K562 (cell line): Measurements from ENCODE around the gene FAM200B. TPM values are rescaled to one million over a fixed set of nuclear protein-coding genes. Genes with fewer than 3 reads are reported as not detected.

Experiments
- CC2D1A ChIP-seq: fragments of 450-650 bp; IDR thresholded peaks from 2 replicates; pipeline ENCODE4 v1.6.1; 2017; ENCODE audit warnings: mild to moderate bottlenecking
- CREBBP ChIP-seq: IDR thresholded peaks from one replicate; pipeline ENCODE4 v1.6.1; 2012; ENCODE audit warnings: low read depth, mild to moderate bottlenecking, control low read depth, inconsistent platforms, low read length
- MTA3 ChIP-seq: fragments of 450-650 bp; formaldehyde crosslinking; IDR thresholded peaks from 2 replicates; pipeline ENCODE4 v1.6.1; 2017; ENCODE audit warnings: mild to moderate bottlenecking, borderline replicate concordance
- MYC ChIP-seq, 2 experiments: fragments of 250-450 bp in 1 of 2; sonication (Bioruptor Pico) in 1 of 2; IDR thresholded peaks; 2 replicates each; pipeline versions ENCODE4 v1.5.1 to v1.6.1; 2012 to 2021; ENCODE audit warnings: low read depth in 2 of 2, borderline replicate concordance in 1 of 2, improper control_type of control experiment in 1 of 2, low read length in 1 of 2, mild to moderate bottlenecking in 1 of 2, moderate library complexity in 1 of 2
- PHB2 ChIP-seq: fragments of 450-650 bp; IDR thresholded peaks from 2 replicates; pipeline ENCODE4 v1.6.1; 2017; ENCODE audit warnings: low read depth
- RUNX1 ChIP-seq: sonication (generic); IDR thresholded peaks from 2 replicates; pipeline ENCODE4 v1.6.1; 2016; ENCODE audit warnings: antibody characterized with exemption, low read depth
- TRIM28 ChIP-seq: fragments of 450-650 bp; IDR thresholded peaks from 2 replicates; pipeline ENCODE4 v1.6.1; 2017
- U2AF2 ChIP-seq: fragments of 200-400 bp; formaldehyde crosslinking; optimal IDR thresholded peaks from 2 replicates; pipeline ENCODE3; 2017; ENCODE audit warnings: low read depth, mild to moderate bottlenecking, low read length
- ZC3H11A ChIP-seq: IDR thresholded peaks from 2 replicates; pipeline ENCODE4 v1.6.1; 2012; ENCODE audit warnings: low read depth, low read length, improper control_type of control experiment
- ZNF274 ChIP-seq: IDR thresholded peaks from 2 replicates; pipeline ENCODE4 v1.6.1; 2011; ENCODE audit warnings: low read depth, mild to moderate bottlenecking, low read length, moderate library complexity, borderline replicate concordance
- ZNF354B ChIP-seq: fragments of 250-450 bp; sonication (Bioruptor Pico); IDR thresholded peaks from 2 replicates; pipeline ENCODE4 v1.4.0; 2020
- ZNF696 ChIP-seq: fragments of 250-450 bp; sonication (Bioruptor Pico); conservative IDR thresholded peaks from 2 replicates; pipeline ENCODE4 v1.4.0; 2020; ENCODE audit warnings: mild to moderate bottlenecking, moderate library complexity
- ZNF76 ChIP-seq: fragments of 250-450 bp; sonication (Bioruptor Pico); IDR thresholded peaks from 2 replicates; pipeline ENCODE4 v1.4.0; 2020; ENCODE audit warnings: mild to moderate bottlenecking, moderate library complexity, borderline replicate concordance
- polyA plus RNA-seq, 8 experiments: library from polyadenylated mRNA; depleted of rRNA in 4 of 8; stranded (reverse) in 5 of 8; unstranded in 3 of 8; fragments of >200 nt; fragmentation: Nextera tagmentation in 2 of 8; fragmentation: Illumina TruSeq in 1 of 8; extraction: Ambion mirVana in 2 of 8; extraction: Trizol in 1 of 8; gene quantifications; 2 replicates each; pipeline versions ENCODE4 v1.2.1 to v1.2.3, GENCODE V29; 2011 to 2014; ENCODE audit warnings: inconsistent platforms in 1 of 8, missing spikeins in 1 of 8
- total RNA-seq, 7 experiments: library from RNA; depleted of rRNA in 6 of 7; stranded (reverse); fragments of >200 nt in 6 of 7; fragmentation: Illumina TruSeq in 2 of 7; extraction: Trizol in 2 of 7; gene quantifications; 2 replicates each; pipeline versions ENCODE4 v1.2.1 to v1.2.3, GENCODE V29; 2011 to 2021; ENCODE audit warnings: low replicate concordance in 1 of 7
- TF ChIP-seq, protein P1 (sequence below): fragments of 250-450 bp; sonication (Bioruptor Pico); IDR thresholded peaks from 2 replicates; pipeline ENCODE4 v1.6.1; 2021; ENCODE audit warnings: mild to moderate bottlenecking
- TF ChIP-seq, protein P2 (sequence below): fragments of 450-650 bp; conservative IDR thresholded peaks from 2 replicates; pipeline ENCODE4 v1.6.1; 2016; ENCODE audit warnings: missing genetic modification characterization, low read depth, mild to moderate bottlenecking, control low read depth, missing compliant biosample characterization
- TF ChIP-seq, protein P3 (sequence below), 2 experiments: IDR thresholded peaks; 2 replicates each; pipeline ENCODE4 v1.6.1; 2011; ENCODE audit warnings: borderline replicate concordance in 1 of 2, control low read depth in 1 of 2, low read depth in 1 of 2, low read length in 1 of 2, mild to moderate bottlenecking in 1 of 2, mixed read lengths in 1 of 2, moderate library complexity in 1 of 2; ENCODE audit not compliant: insufficient read depth in 1 of 2, insufficient read length in 1 of 2, poor library complexity in 1 of 2, severe bottlenecking in 1 of 2; ENCODE audit errors: extremely low read depth in 1 of 2
- TF ChIP-seq, protein P4 (sequence below): sonication (generic); formaldehyde crosslinking; IDR thresholded peaks from 2 replicates; pipeline ENCODE4 v1.8.0; 2022; ENCODE audit warnings: missing genetic modification reagents, mild to moderate bottlenecking, borderline replicate concordance
- TF ChIP-seq, protein P5 (sequence below), 3 experiments: IDR thresholded peaks in 2 of 3; conservative IDR thresholded peaks in 1 of 3; 2 replicates each; pipeline ENCODE4 v1.5.1; 2011 to 2012; ENCODE audit warnings: low read length in 3 of 3, mild to moderate bottlenecking in 3 of 3, control low read depth in 2 of 3, improper control_type of control experiment in 1 of 3, inconsistent platforms in 1 of 3, low read depth in 1 of 3, mixed read lengths in 1 of 3, moderate library complexity in 1 of 3; ENCODE audit not compliant: insufficient read depth in 2 of 3
- TF ChIP-seq, protein P6 (sequence below): fragments of 450-650 bp; conservative IDR thresholded peaks from 2 replicates; pipeline ENCODE4 v1.6.1; 2016; ENCODE audit warnings: missing genetic modification characterization, low read depth, mild to moderate bottlenecking, missing compliant biosample characterization, moderate library complexity

Gene FAM200B
- total and polyA plus RNA-seq, 9 of the 15 experiments (the other 6 are each of a cell fraction or from before 2014, with no cell fraction given), result 17.4 to 48.0 (median 25.5) TPM

DNA sequence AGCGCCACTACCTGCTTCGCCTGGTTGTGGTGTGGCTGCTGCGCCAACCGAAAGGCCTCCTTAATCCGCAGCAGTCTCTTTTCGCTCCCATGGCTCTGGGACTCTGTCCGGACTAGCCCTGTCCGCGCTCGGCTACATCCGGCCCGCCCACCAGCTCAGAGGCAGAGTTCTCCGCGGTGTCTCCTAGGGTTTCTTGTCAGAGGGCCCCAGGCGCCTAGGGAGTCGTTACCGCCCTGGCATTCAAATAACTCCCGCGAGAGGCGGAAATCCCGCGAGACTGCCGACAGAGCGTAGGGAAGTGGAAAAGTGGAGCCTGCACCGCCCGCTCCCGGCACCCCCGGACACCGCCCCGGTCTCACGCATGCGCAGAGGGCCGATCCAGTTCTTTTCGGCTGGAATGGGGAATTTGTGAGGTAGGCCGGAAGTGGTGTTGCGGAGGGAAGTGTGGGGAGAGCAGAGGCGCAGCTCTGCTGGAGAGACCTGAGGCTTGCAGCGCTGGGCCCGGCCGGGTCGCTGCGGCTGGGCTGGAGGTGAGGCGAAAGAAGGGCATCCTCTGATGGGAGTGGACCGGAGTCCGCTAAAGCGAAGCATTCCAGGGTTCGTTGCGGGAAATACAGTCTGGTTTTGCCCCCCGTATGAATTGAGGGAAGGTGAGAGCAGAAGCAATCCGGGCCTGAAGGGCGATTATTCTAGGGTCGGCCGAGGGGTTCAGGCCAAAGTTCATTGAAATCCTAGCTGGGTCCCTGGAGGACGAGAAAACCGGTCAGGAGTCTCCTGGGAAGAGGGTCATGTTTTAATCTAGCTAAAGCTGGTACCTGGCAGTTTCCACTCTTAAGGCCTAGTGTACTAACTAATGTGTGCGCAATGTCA lies at the start of gene FAM200B (continued):
- TF ChIP-seq MTA3, result no peak; the same call in 1 of the 2 replicates
- peak; percentile 45; the same call in 1 of the 2 replicates for TF ChIP-seq MYC (IDR thresholded peaks at IDR 0.05; ENCODE audit: low read depth, low read length)
- TF ChIP-seq MYC (CRISPR knock-in tag; IDR thresholded peaks at IDR 0.05; ENCODE audit: borderline replicate concordance, low read depth), result no peak
- TF ChIP-seq, protein P1, sequence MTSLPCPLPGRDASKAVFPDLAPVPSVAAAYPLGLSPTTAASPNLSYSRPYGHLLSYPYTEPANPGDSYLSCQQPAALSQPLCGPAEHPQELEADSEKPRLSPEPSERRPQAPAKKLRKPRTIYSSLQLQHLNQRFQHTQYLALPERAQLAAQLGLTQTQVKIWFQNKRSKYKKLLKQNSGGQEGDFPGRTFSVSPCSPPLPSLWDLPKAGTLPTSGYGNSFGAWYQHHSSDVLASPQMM (CRISPR knock-in tag), result no peak
- TF ChIP-seq, protein P2, sequence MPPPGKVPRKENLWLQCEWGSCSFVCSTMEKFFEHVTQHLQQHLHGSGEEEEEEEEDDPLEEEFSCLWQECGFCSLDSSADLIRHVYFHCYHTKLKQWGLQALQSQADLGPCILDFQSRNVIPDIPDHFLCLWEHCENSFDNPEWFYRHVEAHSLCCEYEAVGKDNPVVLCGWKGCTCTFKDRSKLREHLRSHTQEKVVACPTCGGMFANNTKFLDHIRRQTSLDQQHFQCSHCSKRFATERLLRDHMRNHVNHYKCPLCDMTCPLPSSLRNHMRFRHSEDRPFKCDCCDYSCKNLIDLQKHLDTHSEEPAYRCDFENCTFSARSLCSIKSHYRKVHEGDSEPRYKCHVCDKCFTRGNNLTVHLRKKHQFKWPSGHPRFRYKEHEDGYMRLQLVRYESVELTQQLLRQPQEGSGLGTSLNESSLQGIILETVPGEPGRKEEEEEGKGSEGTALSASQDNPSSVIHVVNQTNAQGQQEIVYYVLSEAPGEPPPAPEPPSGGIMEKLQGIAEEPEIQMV (tag), result no peak
- TF ChIP-seq ZNF76, result no peak
- TF ChIP-seq, protein P3, sequence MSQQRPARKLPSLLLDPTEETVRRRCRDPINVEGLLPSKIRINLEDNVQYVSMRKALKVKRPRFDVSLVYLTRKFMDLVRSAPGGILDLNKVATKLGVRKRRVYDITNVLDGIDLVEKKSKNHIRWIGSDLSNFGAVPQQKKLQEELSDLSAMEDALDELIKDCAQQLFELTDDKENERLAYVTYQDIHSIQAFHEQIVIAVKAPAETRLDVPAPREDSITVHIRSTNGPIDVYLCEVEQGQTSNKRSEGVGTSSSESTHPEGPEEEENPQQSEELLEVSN (IDR thresholded peaks at IDR 0.05; ENCODE audit: borderline replicate concordance in 1 of 2, extremely low read depth in 1 of 2, insufficient read depth in 1 of 2, insufficient read length in 1 of 2, low read depth in 1 of 2, low read length in 1 of 2, poor library complexity in 1 of 2, severe bottlenecking in 1 of 2), result peak; percentile 36 to 40
- TF ChIP-seq ZNF696 (CRISPR knock-in tag), result no peak
- TF ChIP-seq, protein P4, sequence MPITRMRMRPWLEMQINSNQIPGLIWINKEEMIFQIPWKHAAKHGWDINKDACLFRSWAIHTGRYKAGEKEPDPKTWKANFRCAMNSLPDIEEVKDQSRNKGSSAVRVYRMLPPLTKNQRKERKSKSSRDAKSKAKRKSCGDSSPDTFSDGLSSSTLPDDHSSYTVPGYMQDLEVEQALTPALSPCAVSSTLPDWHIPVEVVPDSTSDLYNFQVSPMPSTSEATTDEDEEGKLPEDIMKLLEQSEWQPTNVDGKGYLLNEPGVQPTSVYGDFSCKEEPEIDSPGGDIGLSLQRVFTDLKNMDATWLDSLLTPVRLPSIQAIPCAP, result no peak
- TF ChIP-seq U2AF2, result no peak
- TF ChIP-seq, protein P5, sequence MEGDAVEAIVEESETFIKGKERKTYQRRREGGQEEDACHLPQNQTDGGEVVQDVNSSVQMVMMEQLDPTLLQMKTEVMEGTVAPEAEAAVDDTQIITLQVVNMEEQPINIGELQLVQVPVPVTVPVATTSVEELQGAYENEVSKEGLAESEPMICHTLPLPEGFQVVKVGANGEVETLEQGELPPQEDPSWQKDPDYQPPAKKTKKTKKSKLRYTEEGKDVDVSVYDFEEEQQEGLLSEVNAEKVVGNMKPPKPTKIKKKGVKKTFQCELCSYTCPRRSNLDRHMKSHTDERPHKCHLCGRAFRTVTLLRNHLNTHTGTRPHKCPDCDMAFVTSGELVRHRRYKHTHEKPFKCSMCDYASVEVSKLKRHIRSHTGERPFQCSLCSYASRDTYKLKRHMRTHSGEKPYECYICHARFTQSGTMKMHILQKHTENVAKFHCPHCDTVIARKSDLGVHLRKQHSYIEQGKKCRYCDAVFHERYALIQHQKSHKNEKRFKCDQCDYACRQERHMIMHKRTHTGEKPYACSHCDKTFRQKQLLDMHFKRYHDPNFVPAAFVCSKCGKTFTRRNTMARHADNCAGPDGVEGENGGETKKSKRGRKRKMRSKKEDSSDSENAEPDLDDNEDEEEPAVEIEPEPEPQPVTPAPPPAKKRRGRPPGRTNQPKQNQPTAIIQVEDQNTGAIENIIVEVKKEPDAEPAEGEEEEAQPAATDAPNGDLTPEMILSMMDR (IDR thresholded peaks at IDR 0.05 in 2 of 3, conservative IDR thresholded peaks at IDR 0.05 in 1 of 3; ENCODE audit: insufficient read depth in 2 of 3, low read depth in 1 of 3, low read length in 3 of 3), result peak in 2 of 3 experiments; percentile 13 to 47; a peak in 3 of 6 replicates
- no peak for TF ChIP-seq ZNF274
- TF ChIP-seq CREBBP, result no peak
- TF ChIP-seq PHB2, result no peak
- no peak for TF ChIP-seq ZNF354B (CRISPR knock-in tag)
- peak; percentile 41; the same call in 1 of the 2 replicates for TF ChIP-seq TRIM28
- TF ChIP-seq ZC3H11A, result no peak
- TF ChIP-seq CC2D1A, result peak; percentile 95
- TF ChIP-seq RUNX1, result no peak
- TF ChIP-seq, protein P6, sequence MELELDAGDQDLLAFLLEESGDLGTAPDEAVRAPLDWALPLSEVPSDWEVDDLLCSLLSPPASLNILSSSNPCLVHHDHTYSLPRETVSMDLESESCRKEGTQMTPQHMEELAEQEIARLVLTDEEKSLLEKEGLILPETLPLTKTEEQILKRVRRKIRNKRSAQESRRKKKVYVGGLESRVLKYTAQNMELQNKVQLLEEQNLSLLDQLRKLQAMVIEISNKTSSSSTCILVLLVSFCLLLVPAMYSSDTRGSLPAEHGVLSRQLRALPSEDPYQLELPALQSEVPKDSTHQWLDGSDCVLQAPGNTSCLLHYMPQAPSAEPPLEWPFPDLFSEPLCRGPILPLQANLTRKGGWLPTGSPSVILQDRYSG, result no peak
